Kasumi-1 (cell line): ENCODE measurements around the gene EIF5AL1.
"Not testable (repeated sequence)": the region's sequence is repeated elsewhere in the genome, so short reads cannot be mapped to it uniquely, and the experiment has no call there.

Experiments used
- DNase-seq, 2 experiments: peaks; one replicate each; lab custom pipeline; 2025; lab: John Stamatoyannopoulos, UW

Gene EIF5AL1

GRCh38 chr10:79487296-79488194, 24.8 kb upstream of the EIF5AL1 start:
- peak; percentile 50 to 64 for DNase-seq

GRCh38 chr10:79488336-79488735, 24.0 kb upstream of the EIF5AL1 start:
- no peak for DNase-seq

GRCh38 chr10:79488870-79489269, 23.5 kb upstream of the EIF5AL1 start:
- no peak for DNase-seq

GRCh38 chr10:79490400-79491142, 21.8 kb upstream of the EIF5AL1 start:
- no peak for DNase-seq

GRCh38 chr10:79491143-79491835, 21.0 kb upstream of the EIF5AL1 start:
- peak; percentile 29 to 40 for DNase-seq

- DNase-seq: no peak
These were observed 20.1 kb upstream of the EIF5AL1 start for GRCh38 chr10:79492256-79492655.

GRCh38 chr10:79492839-79493238, 19.5 kb upstream of the EIF5AL1 start:
- no peak for DNase-seq

GRCh38 chr10:79493806-79494205, 18.5 kb upstream of the EIF5AL1 start:
- DNase-seq: no peak

GRCh38 chr10:79494871-79495705, 17.2 kb upstream of the EIF5AL1 start:
- DNase-seq: peak; percentile 19 to 22

- DNase-seq: no peak
These were observed 16.5 kb upstream of the EIF5AL1 start for GRCh38 chr10:79495791-79496190.

- DNase-seq: peak in 1 of 2 experiments; percentile 17
These were observed 15.4 kb upstream of the EIF5AL1 start for GRCh38 chr10:79496896-79497295.

GRCh38 chr10:79498291-79498829, 14.0 kb upstream of the EIF5AL1 start:
- DNase-seq: no peak

GRCh38 chr10:79502561-79503309, 9.6 kb upstream of the EIF5AL1 start:
- no peak for DNase-seq

GRCh38 chr10:79503787-79504186, 8.5 kb upstream of the EIF5AL1 start:
- DNase-seq: not testable (repeated sequence)

GRCh38 chr10:79504483-79504882, 7.8 kb upstream of the EIF5AL1 start:
- not testable (repeated sequence) for DNase-seq

GRCh38 chr10:79505328-79505727, 7.0 kb upstream of the EIF5AL1 start:
- not testable (repeated sequence) for DNase-seq

- DNase-seq: no peak
These were observed 6.5 kb upstream of the EIF5AL1 start for GRCh38 chr10:79505829-79506228.

GRCh38 chr10:79507440-79508167, 4.7 kb upstream of the EIF5AL1 start:
- DNase-seq: no peak

- DNase-seq: not testable (repeated sequence)
These were observed 4.1 kb upstream of the EIF5AL1 start for GRCh38 chr10:79508245-79508644.
